D721Med (cell line): ENCODE data around the gene SESN3.
"Not testable (repeated sequence)": the region's sequence is repeated elsewhere in the genome, so short reads cannot be mapped to it uniquely, and the experiment has no call there.

Source experiments
- DNase-seq: peaks from one replicate; pipeline ENCODE4 v3.0.0; 2011; ENCODE audit warnings: low spot score; ENCODE audit not compliant: insufficient read length
- FAIRE-seq: peaks from 2 replicates; lab custom pipeline; 2011; peaks lifted over from hg19 to GRCh38; lab: Jason Lieb, UNC
- TF ChIP-seq, protein P1 (sequence below): IDR thresholded peaks from 2 replicates; pipeline ENCODE4 v1.5.1; 2012; ENCODE audit warnings: mild to moderate bottlenecking, control low read depth; ENCODE audit not compliant: insufficient read depth; ENCODE audit errors: missing control alignments

The SESN3 gene

GRCh38 chr11:95212609-95213008 lies 18.4 kb downstream of the SESN3 start:
- no peak for DNase-seq
- peak; percentile 6 for FAIRE-seq
- TF ChIP-seq, protein P1, sequence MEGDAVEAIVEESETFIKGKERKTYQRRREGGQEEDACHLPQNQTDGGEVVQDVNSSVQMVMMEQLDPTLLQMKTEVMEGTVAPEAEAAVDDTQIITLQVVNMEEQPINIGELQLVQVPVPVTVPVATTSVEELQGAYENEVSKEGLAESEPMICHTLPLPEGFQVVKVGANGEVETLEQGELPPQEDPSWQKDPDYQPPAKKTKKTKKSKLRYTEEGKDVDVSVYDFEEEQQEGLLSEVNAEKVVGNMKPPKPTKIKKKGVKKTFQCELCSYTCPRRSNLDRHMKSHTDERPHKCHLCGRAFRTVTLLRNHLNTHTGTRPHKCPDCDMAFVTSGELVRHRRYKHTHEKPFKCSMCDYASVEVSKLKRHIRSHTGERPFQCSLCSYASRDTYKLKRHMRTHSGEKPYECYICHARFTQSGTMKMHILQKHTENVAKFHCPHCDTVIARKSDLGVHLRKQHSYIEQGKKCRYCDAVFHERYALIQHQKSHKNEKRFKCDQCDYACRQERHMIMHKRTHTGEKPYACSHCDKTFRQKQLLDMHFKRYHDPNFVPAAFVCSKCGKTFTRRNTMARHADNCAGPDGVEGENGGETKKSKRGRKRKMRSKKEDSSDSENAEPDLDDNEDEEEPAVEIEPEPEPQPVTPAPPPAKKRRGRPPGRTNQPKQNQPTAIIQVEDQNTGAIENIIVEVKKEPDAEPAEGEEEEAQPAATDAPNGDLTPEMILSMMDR, result no peak

DNA sequence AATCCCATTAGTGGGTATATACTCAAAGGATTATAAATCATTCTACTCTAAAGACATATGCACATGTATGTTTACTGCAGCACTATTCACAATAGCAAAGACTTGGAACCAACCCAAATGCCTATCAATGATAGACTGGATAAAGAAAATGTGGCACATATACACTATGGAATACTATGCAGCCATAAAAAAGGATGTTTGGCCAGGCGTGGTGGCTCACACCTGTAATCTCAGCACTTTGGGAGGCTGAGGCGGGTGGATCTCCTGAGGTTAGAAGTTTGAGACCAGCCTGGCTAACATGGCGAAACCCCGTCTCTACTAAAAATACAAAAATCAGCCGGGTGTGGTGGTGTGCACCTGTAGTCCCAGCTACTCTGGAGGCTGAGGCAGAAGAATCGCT lies 21.5 kb downstream of the SESN3 start:
- FAIRE-seq, DNase-seq: not testable (repeated sequence)

- DNase-seq (no peak), FAIRE-seq (no peak)
- TF ChIP-seq, protein P1, result no peak
Observed at GRCh38 chr11:95200781-95201457, 30.1 kb downstream of the SESN3 start.

GRCh38 chr11:95195831-95196230 lies 35.2 kb downstream of the SESN3 start:
- DNase-seq (no peak), FAIRE-seq (no peak)
- TF ChIP-seq, protein P1, result no peak

DNA sequence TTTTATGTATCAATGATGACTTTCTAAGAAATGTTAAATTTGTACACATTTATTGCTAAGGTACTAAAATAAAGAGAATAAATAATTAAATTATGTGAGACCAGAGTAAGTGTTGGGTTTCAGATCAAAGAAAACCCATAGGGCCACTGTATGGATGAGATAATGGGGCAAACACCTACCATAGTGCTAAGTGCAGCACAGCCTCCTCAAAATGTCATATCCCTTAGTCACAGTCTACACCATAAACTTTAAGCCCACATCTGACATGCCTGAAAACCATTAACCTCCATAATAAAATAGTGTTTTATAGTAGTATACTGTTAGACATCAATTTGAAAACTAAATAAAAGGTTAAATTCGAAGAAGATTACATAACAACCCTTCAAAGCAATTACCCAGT lies 37.5 kb downstream of the SESN3 start:
- TF ChIP-seq, protein P1, result no peak
- FAIRE-seq, result no peak
- no peak for DNase-seq

DNA sequence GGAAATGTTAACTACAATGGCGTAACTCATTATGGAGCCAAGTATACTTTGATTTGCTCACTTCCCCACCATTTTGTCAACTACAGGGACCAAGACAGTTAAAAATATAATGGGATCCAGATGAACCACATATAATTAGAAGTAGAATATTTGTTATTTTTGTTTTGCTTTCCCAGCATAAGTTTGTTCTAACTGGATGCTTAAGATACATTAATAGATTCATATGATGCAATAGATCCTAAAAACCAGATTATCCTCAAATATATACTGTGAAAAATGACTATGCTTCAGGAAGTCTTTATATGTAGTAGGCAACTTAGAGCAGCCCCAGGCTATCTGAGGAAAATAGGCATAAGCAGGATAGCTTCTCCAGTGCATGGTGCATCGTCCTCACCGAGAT lies 38.3 kb downstream of the SESN3 start:
- DNase-seq, result no peak
- TF ChIP-seq, protein P1, result no peak
- no peak for FAIRE-seq

DNA sequence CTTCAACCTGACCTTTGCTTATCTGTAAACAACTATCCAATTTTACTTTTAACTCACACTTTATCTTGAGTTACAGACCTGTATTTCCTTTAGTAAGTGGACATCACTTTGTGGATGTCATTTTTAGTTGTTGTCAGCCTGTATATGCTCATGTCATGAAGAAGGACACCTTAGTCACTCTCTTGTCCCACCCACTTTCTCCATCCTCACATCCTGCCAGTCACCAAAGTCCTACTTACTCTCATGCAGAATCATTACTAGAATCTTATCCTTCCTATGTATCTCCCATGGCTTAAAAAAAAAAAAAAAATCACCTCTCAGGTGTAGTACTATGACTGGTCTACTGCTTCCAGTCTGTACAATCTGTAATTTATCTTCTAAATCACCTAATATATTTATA lies 43.3 kb downstream of the SESN3 start:
- no peak for DNase-seq
- FAIRE-seq, result no peak
- TF ChIP-seq, protein P1, result no peak
